ENCODE measurements around the gene C1QC. TPM values are rescaled to one million over a fixed set of nuclear protein-coding genes. Genes with fewer than 3 reads are reported as not detected.

C1QC gene
- total and polyA plus RNA-seq, 4 donors: 52.9 to 242 (median 104) TPM

GRCh38 chr1:22658385-22659163, 15.1 kb downstream of the C1QC start:
- TF ChIP-seq EGR1 (IDR thresholded peaks at IDR 0.05; ENCODE audit: low read depth in 2 of 2) (no peak), SP1 (IDR thresholded peaks at IDR 0.05) (no peak)
- H3K4me3 ChIP-seq (ENCODE audit: low read depth in 1 of 3, low read length in 3 of 3): no peak overlapping the region
- WGBS: 54% methylated on average over 3 of the region's 3 CpGs

GRCh38 chr1:22660716-22661241, 17.3 kb downstream of the C1QC start:
- Histone ChIP-seq H3K27me3 (ENCODE audit: control insufficient read depth in 4 of 4, insufficient read depth in 4 of 4, low read length in 3 of 4) (no peaks in the 10 kb centered on the region), H3K4me3 (ENCODE audit: low read depth in 1 of 3, low read length in 3 of 3) (no peak overlapping the region), H3K9me3 (ENCODE audit: control insufficient read depth in 4 of 4, low read length in 3 of 4) (no peaks in the 10 kb centered on the region), H3K4me1 (ENCODE audit: control insufficient read depth in 4 of 4, insufficient read depth in 4 of 4, low read length in 3 of 4) (no peaks in the 10 kb centered on the region), H3K27ac (ENCODE audit: low read depth in 1 of 2, low read length in 2 of 2) (no peak overlapping the region), H3K9ac (ENCODE audit: low read depth in 1 of 2, low read length in 2 of 2) (no peak overlapping the region), H3K36me3 (ENCODE audit: control insufficient read depth in 4 of 4, insufficient read depth in 3 of 4, low read depth in 1 of 4, low read length in 3 of 4) (no peaks in the 10 kb centered on the region)
- TF ChIP-seq HNF4A (conservative IDR thresholded peaks at IDR 0.05): no peak
- no peak for TF ChIP-seq REST (IDR thresholded peaks at IDR 0.05)
- no peak for TF ChIP-seq MAX (IDR thresholded peaks at IDR 0.05)
- no peak for TF ChIP-seq TAF1 (conservative IDR thresholded peaks at IDR 0.05)
- no peak for TF ChIP-seq CTCF (IDR thresholded peaks at IDR 0.05; ENCODE audit: low read depth, low read length, missing input control)
- TF ChIP-seq HNF4G (IDR thresholded peaks at IDR 0.05): no peak
- WGBS: 91% methylated on average over 19 of the region's 19 CpGs
- no peak for DNase-seq (ENCODE audit: low spot score)

More at GRCh38 chr1:22658385-22659163, 15.1 kb downstream of the C1QC start:
- Histone ChIP-seq H3K36me3 (ENCODE audit: control insufficient read depth in 4 of 4, insufficient read depth in 3 of 4, low read depth in 1 of 4, low read length in 3 of 4) (no peaks in the 10 kb centered on the region), H3K27ac (ENCODE audit: low read depth in 1 of 2, low read length in 2 of 2) (no peak overlapping the region), H3K9me3 (ENCODE audit: control insufficient read depth in 4 of 4, low read length in 3 of 4) (no peaks in the 10 kb centered on the region), H3K4me1 (ENCODE audit: control insufficient read depth in 4 of 4, insufficient read depth in 4 of 4, low read length in 3 of 4) (no peaks in the 10 kb centered on the region), H3K27me3 (ENCODE audit: control insufficient read depth in 4 of 4, insufficient read depth in 4 of 4, low read length in 3 of 4) (no peaks in the 10 kb centered on the region), H3K9ac (ENCODE audit: low read depth in 1 of 2, low read length in 2 of 2) (no peak overlapping the region)
- no peak for DNase-seq (ENCODE audit: low spot score)

- H3K4me3 ChIP-seq (ENCODE audit: low read depth in 1 of 3, low read length in 3 of 3): no peak overlapping the region
- H3K27ac ChIP-seq (ENCODE audit: low read depth in 1 of 2, low read length in 2 of 2): no peak overlapping the region
- 75% methylated on average over 2 of the region's 2 CpGs for WGBS
- no peaks in the 10 kb centered on the region for H3K36me3 ChIP-seq (ENCODE audit: control insufficient read depth in 4 of 4, insufficient read depth in 3 of 4, low read depth in 1 of 4, low read length in 3 of 4)
- H3K9me3 ChIP-seq (ENCODE audit: control insufficient read depth in 4 of 4, low read length in 3 of 4): no peaks in the 10 kb centered on the region
- H3K4me1 ChIP-seq (ENCODE audit: control insufficient read depth in 4 of 4, insufficient read depth in 4 of 4, low read length in 3 of 4): no peaks in the 10 kb centered on the region
- H3K27me3 ChIP-seq (ENCODE audit: control insufficient read depth in 4 of 4, insufficient read depth in 4 of 4, low read length in 3 of 4): no peaks in the 10 kb centered on the region
- H3K9ac ChIP-seq (ENCODE audit: low read depth in 1 of 2, low read length in 2 of 2): no peak overlapping the region
- DNase-seq (ENCODE audit: low spot score): no peak
- TF ChIP-seq FOXA2 (IDR thresholded peaks at IDR 0.05) (no peak), NR2F2 (IDR thresholded peaks at IDR 0.05) (no peak), ZBTB33 (IDR thresholded peaks at IDR 0.05) (no peak), REST (IDR thresholded peaks at IDR 0.05) (no peak), CTCF (IDR thresholded peaks at IDR 0.05; ENCODE audit: low read depth, low read length, missing input control) (no peak), YY1 (IDR thresholded peaks at IDR 0.05) (no peak), SP1 (IDR thresholded peaks at IDR 0.05) (no peak)
These were observed 18.4 kb downstream of the C1QC start for GRCh38 chr1:22661880-22662279.

Measured in liver (tissue), 9 donors.